ENCODE data around the gene SPEF2. TPM values are rescaled to one million over a fixed set of nuclear protein-coding genes. Genes with fewer than 3 reads are reported as not detected.

The SPEF2 gene
- total RNA-seq, 1 donor from 2014 or later, result 3.4 TPM

DNA sequence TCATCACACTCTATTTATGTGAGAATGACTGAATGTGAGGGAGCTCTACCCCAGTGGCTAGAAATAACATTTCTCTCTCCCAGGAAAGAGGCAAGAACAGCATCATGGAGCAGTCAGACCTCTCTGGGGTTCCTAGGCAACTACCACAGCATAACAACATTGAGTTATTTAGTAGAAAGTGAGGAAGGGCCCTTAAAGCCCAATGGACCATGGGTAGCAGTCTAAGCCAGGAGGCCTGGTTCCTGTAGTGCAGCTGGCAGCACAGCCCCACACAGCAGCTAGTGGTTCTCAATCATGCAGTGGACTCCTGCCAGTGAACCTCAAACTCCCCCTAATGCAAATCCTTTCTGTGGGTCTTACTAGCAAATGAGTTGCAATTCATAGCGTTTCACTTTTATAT lies 55.3 kb downstream of the SPEF2 start:
- H3K27ac Mint-ChIP-seq (ENCODE audit: unreplicated experiment), result no peak overlapping the region
- DNase-seq (ENCODE audit: low spot score), result no peak
- TF ChIP-seq, protein P1, sequence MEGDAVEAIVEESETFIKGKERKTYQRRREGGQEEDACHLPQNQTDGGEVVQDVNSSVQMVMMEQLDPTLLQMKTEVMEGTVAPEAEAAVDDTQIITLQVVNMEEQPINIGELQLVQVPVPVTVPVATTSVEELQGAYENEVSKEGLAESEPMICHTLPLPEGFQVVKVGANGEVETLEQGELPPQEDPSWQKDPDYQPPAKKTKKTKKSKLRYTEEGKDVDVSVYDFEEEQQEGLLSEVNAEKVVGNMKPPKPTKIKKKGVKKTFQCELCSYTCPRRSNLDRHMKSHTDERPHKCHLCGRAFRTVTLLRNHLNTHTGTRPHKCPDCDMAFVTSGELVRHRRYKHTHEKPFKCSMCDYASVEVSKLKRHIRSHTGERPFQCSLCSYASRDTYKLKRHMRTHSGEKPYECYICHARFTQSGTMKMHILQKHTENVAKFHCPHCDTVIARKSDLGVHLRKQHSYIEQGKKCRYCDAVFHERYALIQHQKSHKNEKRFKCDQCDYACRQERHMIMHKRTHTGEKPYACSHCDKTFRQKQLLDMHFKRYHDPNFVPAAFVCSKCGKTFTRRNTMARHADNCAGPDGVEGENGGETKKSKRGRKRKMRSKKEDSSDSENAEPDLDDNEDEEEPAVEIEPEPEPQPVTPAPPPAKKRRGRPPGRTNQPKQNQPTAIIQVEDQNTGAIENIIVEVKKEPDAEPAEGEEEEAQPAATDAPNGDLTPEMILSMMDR (IDR thresholded peaks at IDR 0.05; ENCODE audit: unreplicated experiment), result no peak
- no peak overlapping the region for H3K4me3 Mint-ChIP-seq (ENCODE audit: unreplicated experiment)
- no peaks in the 10 kb centered on the region for H3K36me3 Mint-ChIP-seq (ENCODE audit: low read depth, unreplicated experiment)
- H3K27me3 Mint-ChIP-seq (ENCODE audit: unreplicated experiment), result no peaks in the 10 kb centered on the region
- no peaks in the 10 kb centered on the region for H3K4me1 Mint-ChIP-seq (ENCODE audit: unreplicated experiment)
- H3K9me3 Mint-ChIP-seq (ENCODE audit: unreplicated experiment), result no peaks in the 10 kb centered on the region

DNA sequence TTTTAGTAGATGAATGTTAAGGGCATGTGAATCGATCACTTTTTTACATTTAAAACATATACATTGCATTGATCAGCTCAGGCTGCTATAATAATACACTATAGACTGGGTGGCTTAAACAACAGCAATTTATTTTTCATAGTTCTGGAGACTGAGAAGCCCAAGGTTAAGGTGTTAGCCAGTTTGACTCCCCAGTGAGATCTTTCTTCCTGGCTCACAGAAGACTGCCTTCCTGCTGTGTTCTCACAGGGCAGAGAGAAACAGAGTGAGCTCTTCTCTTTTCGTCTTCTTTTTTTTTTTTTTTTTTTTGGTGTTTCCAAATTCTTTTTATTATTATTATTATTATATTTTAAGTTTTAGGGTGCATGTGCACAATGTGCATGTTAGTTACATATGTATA lies 56.4 kb downstream of the SPEF2 start:
- TF ChIP-seq, protein P1 (IDR thresholded peaks at IDR 0.05; ENCODE audit: unreplicated experiment), result no peak
- no peak overlapping the region for H3K27ac Mint-ChIP-seq (ENCODE audit: unreplicated experiment)
- no peaks in the 10 kb centered on the region for H3K27me3 Mint-ChIP-seq (ENCODE audit: unreplicated experiment)
- no peaks in the 10 kb centered on the region for H3K9me3 Mint-ChIP-seq (ENCODE audit: unreplicated experiment)
- no peaks in the 10 kb centered on the region for H3K4me1 Mint-ChIP-seq (ENCODE audit: unreplicated experiment)
- no peaks in the 10 kb centered on the region for H3K36me3 Mint-ChIP-seq (ENCODE audit: low read depth, unreplicated experiment)
- DNase-seq (ENCODE audit: low spot score), result no peak
- no peak overlapping the region for H3K4me3 Mint-ChIP-seq (ENCODE audit: unreplicated experiment)

DNA sequence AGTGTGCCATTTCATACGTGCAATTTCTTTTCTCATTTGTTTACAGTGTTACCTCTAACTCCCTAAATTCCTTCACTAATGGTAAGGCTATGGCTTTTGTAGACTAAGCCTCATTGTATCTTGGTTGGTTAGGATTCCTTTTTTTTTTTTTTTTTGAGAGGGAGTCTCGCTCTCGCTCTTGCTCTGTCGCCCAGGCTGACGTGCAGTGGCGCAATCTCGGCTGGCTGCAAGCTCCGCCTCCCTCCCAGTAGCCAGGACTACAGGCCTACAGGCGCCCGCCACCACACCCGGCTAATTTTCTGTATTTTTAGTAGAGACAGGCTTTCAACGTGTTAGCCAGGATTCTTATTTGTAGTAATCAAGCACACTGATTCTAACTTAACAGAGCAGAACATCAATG lies 57.7 kb downstream of the SPEF2 start:
- H3K4me3 Mint-ChIP-seq (ENCODE audit: unreplicated experiment), result no peak overlapping the region
- no peak overlapping the region for H3K27ac Mint-ChIP-seq (ENCODE audit: unreplicated experiment)
- TF ChIP-seq, protein P1 (IDR thresholded peaks at IDR 0.05; ENCODE audit: unreplicated experiment), result no peak
- no peaks in the 10 kb centered on the region for H3K9me3 Mint-ChIP-seq (ENCODE audit: unreplicated experiment)
- H3K27me3 Mint-ChIP-seq (ENCODE audit: unreplicated experiment), result no peaks in the 10 kb centered on the region
- DNase-seq (ENCODE audit: low spot score), result no peak
- H3K36me3 Mint-ChIP-seq (ENCODE audit: low read depth, unreplicated experiment), result no peaks in the 10 kb centered on the region
- no peaks in the 10 kb centered on the region for H3K4me1 Mint-ChIP-seq (ENCODE audit: unreplicated experiment)

DNA sequence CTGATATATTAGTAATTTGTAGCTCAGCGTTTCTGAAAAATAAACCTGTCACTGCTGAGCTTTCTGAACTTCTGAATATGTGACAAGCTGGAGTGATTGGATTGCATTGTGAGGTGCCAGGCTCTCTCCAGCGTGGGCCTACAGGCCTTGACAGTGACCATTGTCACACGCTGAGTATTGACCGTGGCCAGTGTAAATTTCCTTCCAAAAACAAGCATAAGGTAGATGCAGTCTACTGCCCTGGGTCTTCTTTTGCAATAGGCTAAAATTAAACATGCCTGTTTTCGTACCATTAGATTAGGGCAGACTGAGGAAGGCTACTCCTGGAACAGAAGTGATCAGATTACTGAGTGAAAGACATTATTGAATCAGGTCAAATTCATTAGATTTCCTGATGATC lies 60.2 kb downstream of the SPEF2 start:
- no peak for DNase-seq (ENCODE audit: low spot score)
- Mint-ChIP-seq H3K27ac (ENCODE audit: unreplicated experiment) (no peak overlapping the region), H3K27me3 (ENCODE audit: unreplicated experiment) (no peaks in the 10 kb centered on the region), H3K9me3 (ENCODE audit: unreplicated experiment) (no peaks in the 10 kb centered on the region), H3K4me1 (ENCODE audit: unreplicated experiment) (no peaks in the 10 kb centered on the region), H3K4me3 (ENCODE audit: unreplicated experiment) (no peak overlapping the region), H3K36me3 (ENCODE audit: low read depth, unreplicated experiment) (no peaks in the 10 kb centered on the region)
- TF ChIP-seq, protein P1 (IDR thresholded peaks at IDR 0.05; ENCODE audit: unreplicated experiment), result no peak

DNA sequence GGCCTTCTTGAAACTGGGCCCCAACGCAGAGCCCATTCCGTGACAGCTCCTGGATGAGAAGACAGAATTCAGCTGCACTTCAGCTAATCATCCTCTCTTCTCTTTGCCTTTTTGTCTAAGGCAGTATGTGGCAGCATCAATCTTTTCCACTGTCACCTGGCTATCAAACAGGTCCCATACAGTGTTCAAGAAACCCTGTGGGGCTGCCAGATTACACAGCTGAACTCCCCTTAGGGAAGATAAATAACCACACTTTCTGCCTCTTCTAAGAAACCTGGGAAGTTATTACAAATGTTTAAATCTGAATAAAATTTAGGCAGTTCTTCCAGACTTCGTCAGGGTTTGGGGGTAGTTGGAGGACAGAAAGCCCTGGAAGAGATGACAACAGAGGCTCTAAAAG lies 61.0 kb downstream of the SPEF2 start:
- H3K27me3 Mint-ChIP-seq (ENCODE audit: unreplicated experiment), result no peaks in the 10 kb centered on the region
- TF ChIP-seq, protein P1 (IDR thresholded peaks at IDR 0.05; ENCODE audit: unreplicated experiment), result no peak
- no peak overlapping the region for H3K4me3 Mint-ChIP-seq (ENCODE audit: unreplicated experiment)
- no peak for DNase-seq (ENCODE audit: low spot score)
- H3K9me3 Mint-ChIP-seq (ENCODE audit: unreplicated experiment), result no peaks in the 10 kb centered on the region
- H3K36me3 Mint-ChIP-seq (ENCODE audit: low read depth, unreplicated experiment), result no peaks in the 10 kb centered on the region
- H3K27ac Mint-ChIP-seq (ENCODE audit: unreplicated experiment), result no peak overlapping the region
- H3K4me1 Mint-ChIP-seq (ENCODE audit: unreplicated experiment), result no peaks in the 10 kb centered on the region

All from endothelial cell (in vitro differentiated cells).